ENCODE measurements around the gene INHBC. TPM values are rescaled to one million over a fixed set of nuclear protein-coding genes. Genes with fewer than 3 reads are reported as not detected.
A peak's percentile ranks its signal among the peaks of the same experiment; 100 is the strongest.

Gene INHBC
- total RNA-seq, 2 experiments from 2014 or later, result not detected

DNA sequence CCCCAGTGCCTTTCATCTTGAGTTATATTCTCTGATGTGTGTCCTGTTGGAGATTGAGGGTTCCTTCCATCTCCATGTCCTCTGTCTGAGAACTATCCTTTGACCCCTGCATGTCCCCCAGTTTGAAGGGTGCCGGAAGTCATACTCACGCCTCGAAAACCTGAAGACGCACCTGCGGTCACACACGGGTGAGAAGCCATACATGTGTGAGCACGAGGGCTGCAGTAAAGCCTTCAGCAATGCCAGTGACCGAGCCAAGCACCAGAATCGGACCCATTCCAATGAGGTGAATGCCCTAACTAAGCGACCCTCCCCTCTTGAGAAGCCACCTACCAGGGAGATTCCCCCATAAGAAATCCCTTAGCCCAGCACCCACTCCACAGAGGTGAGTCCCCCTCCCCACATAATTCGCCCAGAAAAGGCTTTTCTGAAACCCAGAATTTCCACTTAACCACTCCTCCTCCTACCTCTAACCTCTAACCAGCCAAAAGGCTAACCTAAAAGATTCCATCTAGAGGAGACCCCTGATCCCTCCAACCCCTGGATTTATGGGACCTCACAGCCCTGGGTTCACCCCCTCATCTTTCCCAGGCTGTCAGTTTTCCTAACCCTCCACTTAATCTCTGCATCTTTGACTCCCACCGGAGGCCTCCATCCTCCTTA lies 32.8 kb downstream of the INHBC start:
- POLR2A ChIA-PET, result no interaction called here
- intact Hi-C loops (cut with DNase I, micrococcal nuclease), result no loop called here
- no peaks in the 10 kb centered on the region for H3K27me3 Mint-ChIP-seq
- ATAC-seq (no peak), DNase-seq (no peak)
- CTCF ChIA-PET, result interaction anchor here (1.9 kb wide), 1 partner anchor 8 kb away, joined by 7 read pairs; no protein-coding TSS in a partner anchor
- peaks cover 15% of the 10 kb centered on the region for H3K36me3 Mint-ChIP-seq (ENCODE audit: low read depth)
- H3K4me1 Mint-ChIP-seq, result peaks cover 22% of the 10 kb centered on the region
- H3K27ac Mint-ChIP-seq, result no peak overlapping the region
- no peak overlapping the region for H3K4me3 Mint-ChIP-seq
- H3K9me3 Mint-ChIP-seq (ENCODE audit: low read depth), result no peaks in the 10 kb centered on the region

GRCh38 chr12:57467915-57468314 lies 33.3 kb downstream of the INHBC start:
- ATAC-seq (no peak), DNase-seq (no peak)
- ChIA-PET CTCF (interaction anchor here (1.9 kb wide), 1 partner anchor 9 kb away, joined by 7 read pairs; no protein-coding TSS in a partner anchor), POLR2A (interaction anchor here (0.6 kb wide), 1 partner anchor 394 kb away, joined by 5 read pairs; no protein-coding TSS in a partner anchor)
- H3K4me3 Mint-ChIP-seq, result no peak overlapping the region
- intact Hi-C loops (cut with DNase I, micrococcal nuclease), result no loop called here
- peaks cover 20% of the 10 kb centered on the region for H3K36me3 Mint-ChIP-seq (ENCODE audit: low read depth)
- peaks cover 22% of the 10 kb centered on the region for H3K4me1 Mint-ChIP-seq
- no peak overlapping the region for H3K27ac Mint-ChIP-seq
- H3K27me3 Mint-ChIP-seq, result no peaks in the 10 kb centered on the region
- no peaks in the 10 kb centered on the region for H3K9me3 Mint-ChIP-seq (ENCODE audit: low read depth)

DNA sequence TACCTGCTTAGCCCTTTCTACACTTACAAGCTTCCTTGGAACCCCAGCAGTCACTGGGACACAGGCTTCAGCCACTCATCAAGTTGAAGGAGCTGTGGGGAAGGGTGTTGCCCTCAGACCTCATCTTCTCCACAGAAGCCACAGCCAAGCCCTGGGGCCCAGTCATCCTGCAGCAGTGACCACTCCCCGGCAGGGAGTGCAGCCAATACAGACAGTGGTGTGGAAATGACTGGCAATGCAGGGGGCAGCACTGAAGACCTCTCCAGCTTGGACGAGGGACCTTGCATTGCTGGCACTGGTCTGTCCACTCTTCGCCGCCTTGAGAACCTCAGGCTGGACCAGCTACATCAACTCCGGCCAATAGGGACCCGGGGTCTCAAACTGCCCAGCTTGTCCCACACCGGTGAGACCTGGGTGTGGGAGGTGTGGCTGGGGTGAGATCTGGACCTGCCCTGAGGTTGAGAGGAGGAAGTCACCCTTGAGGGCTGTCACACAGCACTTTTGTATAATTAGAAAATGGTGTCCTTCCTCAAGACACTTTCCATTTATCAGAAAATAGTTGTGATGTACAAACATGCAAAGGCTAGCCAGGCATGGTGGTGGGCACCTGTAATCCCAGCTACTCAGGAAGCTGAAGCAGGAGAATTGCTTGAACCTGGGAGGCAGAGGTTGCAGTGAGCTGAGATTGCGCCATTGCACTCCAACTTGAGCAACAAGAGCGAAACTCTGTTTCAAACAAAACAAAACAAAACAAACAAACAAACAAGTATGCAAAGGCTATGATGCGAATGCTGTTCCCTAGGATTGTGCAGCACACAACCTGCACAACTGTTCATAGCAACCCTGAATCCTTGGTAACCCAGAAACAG lies 34.9 kb downstream of the INHBC start:
- ChIA-PET CTCF (interaction anchor here (0.6 to 1.9 kb wide), 4 partner anchors 11 to 162 kb away, joined by 3 to 7 read pairs (median 4); no protein-coding TSS in a partner anchor), POLR2A (no interaction called here)
- Mint-ChIP-seq H3K4me1 (peaks cover 20% of the 10 kb centered on the region), H3K9me3 (ENCODE audit: low read depth) (no peaks in the 10 kb centered on the region), H3K36me3 (ENCODE audit: low read depth) (peaks cover 32% of the 10 kb centered on the region), H3K27ac (no peak overlapping the region), H3K4me3 (no peak overlapping the region), H3K27me3 (no peaks in the 10 kb centered on the region)
- DNase-seq (no peak), ATAC-seq (no peak)
- intact Hi-C loops (cut with DNase I, micrococcal nuclease), result no loop called here

GRCh38 chr12:57470286-57470969 lies 35.8 kb downstream of the INHBC start:
- Mint-ChIP-seq H3K27ac (no peak overlapping the region), H3K36me3 (ENCODE audit: low read depth) (peaks cover 38% of the 10 kb centered on the region), H3K4me3 (no peak overlapping the region), H3K27me3 (no peaks in the 10 kb centered on the region), H3K4me1 (peaks cover 22% of the 10 kb centered on the region), H3K9me3 (ENCODE audit: low read depth) (no peaks in the 10 kb centered on the region)
- ATAC-seq, result no peak
- ChIA-PET CTCF (interaction anchor here (0.6 to 2.2 kb wide), 4 partner anchors 8 to 163 kb away, joined by 3 to 11 read pairs (median 4); no protein-coding TSS in a partner anchor), POLR2A (no interaction called here)
- DNase-seq, result no peak
- intact Hi-C loops (cut with DNase I, micrococcal nuclease), result no loop called here

- Mint-ChIP-seq H3K36me3 (ENCODE audit: low read depth) (peaks cover 42% of the 10 kb centered on the region), H3K4me1 (peaks cover 27% of the 10 kb centered on the region), H3K9me3 (ENCODE audit: low read depth) (no peaks in the 10 kb centered on the region), H3K4me3 (no peak overlapping the region), H3K27me3 (no peaks in the 10 kb centered on the region), H3K27ac (no peak overlapping the region)
- POLR2A ChIA-PET, result interaction anchor here (1.2 kb wide), 1 partner anchor 16 kb away, joined by 4 read pairs; the partner anchor contains the start of gene INHBE
- ATAC-seq (no peak), DNase-seq (no peak)
- CTCF ChIA-PET, result interaction anchor here (0.5 to 2.2 kb wide), 3 partner anchors 8 to 91 kb away, joined by 4 to 11 read pairs (median 9); partner anchors contain the start of gene GLI1
- intact Hi-C loops (cut with DNase I, micrococcal nuclease), result no loop called here
These were observed 36.5 kb downstream of the INHBC start for GRCh38 chr12:57470970-57471656.

- ChIA-PET POLR2A (interaction anchor here (1.2 kb wide), 1 partner anchor 16 kb away, joined by 4 read pairs; the partner anchor contains the start of gene INHBE), CTCF (interaction anchor here (0.5 to 2.2 kb wide), 6 partner anchors 9 to 360 kb away, joined by 3 to 11 read pairs (median 4); partner anchors contain the start of genes GLI1 and STAT6)
- no peak for ATAC-seq
- Mint-ChIP-seq H3K9me3 (ENCODE audit: low read depth) (no peaks in the 10 kb centered on the region), H3K27me3 (no peaks in the 10 kb centered on the region), H3K4me1 (peaks cover 28% of the 10 kb centered on the region), H3K4me3 (no peak overlapping the region), H3K36me3 (ENCODE audit: low read depth) (peaks cover 48% of the 10 kb centered on the region), H3K27ac (no peak overlapping the region)
- DNase-seq, result no peak
- intact Hi-C loops (cut with DNase I, micrococcal nuclease), result no loop called here
These were observed 37.1 kb downstream of the INHBC start for GRCh38 chr12:57471661-57472060.

GRCh38 chr12:57472391-57472790 lies 37.8 kb downstream of the INHBC start:
- no peak overlapping the region for H3K4me3 Mint-ChIP-seq
- H3K36me3 Mint-ChIP-seq (ENCODE audit: low read depth), result peaks cover 52% of the 10 kb centered on the region
- intact Hi-C loops (cut with DNase I, micrococcal nuclease), result no loop called here
- no peaks in the 10 kb centered on the region for H3K27me3 Mint-ChIP-seq
- DNase-seq (no peak), ATAC-seq (no peak)
- peak overlapping the region; percentile 64 for H3K27ac Mint-ChIP-seq
- CTCF ChIA-PET, result interaction anchor here (0.6 to 2.2 kb wide), 4 partner anchors 10 to 92 kb away, joined by 3 to 11 read pairs (median 6); partner anchors contain the start of gene GLI1
- POLR2A ChIA-PET, result interaction anchor here (1.2 kb wide), 1 partner anchor 17 kb away, joined by 4 read pairs; the partner anchor contains the start of gene INHBE
- H3K4me1 Mint-ChIP-seq, result peaks cover 28% of the 10 kb centered on the region
- no peaks in the 10 kb centered on the region for H3K9me3 Mint-ChIP-seq (ENCODE audit: low read depth)

- intact Hi-C loops (cut with DNase I, micrococcal nuclease), result no loop called here
- Mint-ChIP-seq H3K4me1 (peaks cover 33% of the 10 kb centered on the region), H3K9me3 (ENCODE audit: low read depth) (no peaks in the 10 kb centered on the region), H3K36me3 (ENCODE audit: low read depth) (peaks cover 53% of the 10 kb centered on the region), H3K4me3 (no peak overlapping the region), H3K27ac (no peak overlapping the region), H3K27me3 (no peaks in the 10 kb centered on the region)
- POLR2A ChIA-PET, result no interaction called here
- CTCF ChIA-PET, result interaction anchor here (0.5 to 4.6 kb wide), 6 partner anchors 10 to 394 kb away, joined by 3 to 58 read pairs (median 3); partner anchors contain the start of gene GLI1
- ATAC-seq (no peak), DNase-seq (no peak)
These were observed 38.8 kb downstream of the INHBC start for GRCh38 chr12:57473392-57473791.

DNA sequence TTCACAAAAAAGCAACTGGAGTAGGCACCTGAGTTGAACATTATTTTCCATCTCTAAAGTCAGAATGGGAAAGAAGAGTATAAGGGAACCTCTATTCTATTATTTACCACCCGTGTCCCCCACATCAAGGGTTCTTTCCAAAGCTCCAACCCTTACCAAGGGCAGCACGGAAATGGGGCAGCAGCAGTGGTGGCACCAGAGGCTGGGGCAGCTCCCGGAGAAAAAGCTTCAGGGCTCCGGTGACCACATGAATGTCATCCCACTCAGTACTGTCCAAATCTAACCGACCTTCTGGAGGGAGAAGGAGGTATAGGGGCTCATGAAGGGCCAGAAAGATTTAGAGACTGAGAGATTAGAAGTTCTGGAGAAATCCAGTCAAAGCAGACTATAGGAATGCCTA lies 39.3 kb downstream of the INHBC start:
- no peak for ATAC-seq
- Mint-ChIP-seq H3K27me3 (no peaks in the 10 kb centered on the region), H3K4me1 (peaks cover 38% of the 10 kb centered on the region), H3K36me3 (ENCODE audit: low read depth) (peaks cover 57% of the 10 kb centered on the region), H3K4me3 (no peak overlapping the region), H3K27ac (peak overlapping the region; percentile 37), H3K9me3 (ENCODE audit: low read depth) (no peaks in the 10 kb centered on the region)
- intact Hi-C loops (cut with DNase I, micrococcal nuclease), result no loop called here
- POLR2A ChIA-PET, result no interaction called here
- CTCF ChIA-PET, result interaction anchor here (0.5 to 4.6 kb wide), 8 partner anchors 10 to 395 kb away, joined by 3 to 58 read pairs (median 4); partner anchors contain the start of genes GLI1 and SHMT2
- DNase-seq, result no peak

- Mint-ChIP-seq H3K9me3 (ENCODE audit: low read depth) (no peaks in the 10 kb centered on the region), H3K27me3 (no peaks in the 10 kb centered on the region), H3K27ac (peak overlapping the region; percentile 37), H3K36me3 (ENCODE audit: low read depth) (peaks cover 60% of the 10 kb centered on the region), H3K4me3 (peak overlapping the region; percentile 44), H3K4me1 (peaks cover 43% of the 10 kb centered on the region)
- ChIA-PET CTCF (interaction anchor here (0.6 to 4.6 kb wide), 10 partner anchors 9 to 244 kb away, joined by 3 to 58 read pairs (median 4); partner anchors contain the start of genes GLI1 and SHMT2), POLR2A (no interaction called here)
- DNase-seq, result no peak
- ATAC-seq, result no peak
- intact Hi-C loops (cut with DNase I, micrococcal nuclease), result no loop called here
These were observed 39.8 kb downstream of the INHBC start for GRCh38 chr12:57474430-57474829.

Data from activated CD4-positive, alpha-beta T cell treated with anti-CD3 and anti-CD28 coated beads for 36 hours (primary cell).